HG03521 (cell line): ENCODE measurements around the gene MAP3K7CL.
A peak's percentile ranks its signal among the peaks of the same experiment; 100 is the strongest.

Source experiments
- ATAC-seq: cut with Tn5 transposase; IDR thresholded peaks from one replicate; pipeline ENCODE4 v1.9.1; 2021; ENCODE audit warnings: mild to moderate bottlenecking, moderate library complexity; ENCODE audit not compliant: unreplicated experiment

The MAP3K7CL gene

GRCh38 chr21:29194342-29194741, 63.9 kb downstream of the MAP3K7CL start:
- ATAC-seq: no peak

GRCh38 chr21:29194847-29195246, 64.4 kb downstream of the MAP3K7CL start:
- ATAC-seq: no peak

GRCh38 chr21:29195981-29196669, 65.7 kb downstream of the MAP3K7CL start:
- peak; percentile 92 for ATAC-seq

GRCh38 chr21:29196670-29197191, 66.3 kb downstream of the MAP3K7CL start:
- peak; percentile 9 for ATAC-seq

GRCh38 chr21:29201186-29201585, 70.7 kb downstream of the MAP3K7CL start:
- ATAC-seq: no peak

DNA sequence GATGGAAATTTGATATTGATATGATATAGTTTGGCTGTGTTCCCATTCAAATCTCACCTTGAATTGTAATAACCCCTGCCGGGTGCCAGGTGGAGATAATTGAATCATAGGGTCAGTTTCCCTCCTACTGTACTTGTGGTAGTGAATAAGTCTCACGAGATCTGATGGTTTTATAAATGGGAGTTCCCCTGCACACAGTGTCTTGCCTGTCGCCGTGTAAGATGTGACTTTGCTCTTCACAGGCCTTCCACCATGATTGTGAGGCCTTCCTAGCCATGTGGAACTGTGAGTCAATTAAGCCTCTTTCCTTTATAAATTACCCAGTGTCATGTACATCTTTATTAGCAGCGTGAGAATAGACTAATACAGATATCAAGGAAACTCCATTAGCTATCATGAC, 74.6 kb downstream of the MAP3K7CL start:
- ATAC-seq: no peak

GRCh38 chr21:29205988-29206387, 75.5 kb downstream of the MAP3K7CL start:
- ATAC-seq: no peak

- ATAC-seq: no peak
Observed at GRCh38 chr21:29206445-29206844, 76.0 kb downstream of the MAP3K7CL start.

DNA sequence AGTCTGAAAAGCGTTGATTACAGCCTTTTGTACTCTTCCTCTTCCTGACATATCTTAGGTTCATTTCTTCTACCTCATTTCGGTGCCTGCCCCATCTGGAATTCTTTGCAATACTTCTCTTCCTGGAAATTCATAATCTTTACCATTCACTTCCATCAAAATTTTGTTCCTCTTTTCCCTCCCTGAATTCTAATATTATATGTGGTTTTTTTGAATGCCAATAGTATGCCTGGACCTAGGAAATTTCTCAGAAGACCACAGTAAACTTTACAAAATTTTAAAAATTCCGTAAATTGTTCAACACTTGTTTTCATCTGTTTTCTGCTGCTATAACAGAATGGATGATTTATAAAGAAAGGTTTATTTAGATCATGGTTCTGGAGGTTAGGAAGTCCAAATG, 76.8 kb downstream of the MAP3K7CL start:
- ATAC-seq: no peak

GRCh38 chr21:29208044-29208681, 77.7 kb downstream of the MAP3K7CL start:
- ATAC-seq: no peak

- ATAC-seq: no peak
Observed at GRCh38 chr21:29208682-29209059, 78.2 kb downstream of the MAP3K7CL start.

GRCh38 chr21:29209696-29210095, 79.3 kb downstream of the MAP3K7CL start:
- no peak for ATAC-seq

DNA sequence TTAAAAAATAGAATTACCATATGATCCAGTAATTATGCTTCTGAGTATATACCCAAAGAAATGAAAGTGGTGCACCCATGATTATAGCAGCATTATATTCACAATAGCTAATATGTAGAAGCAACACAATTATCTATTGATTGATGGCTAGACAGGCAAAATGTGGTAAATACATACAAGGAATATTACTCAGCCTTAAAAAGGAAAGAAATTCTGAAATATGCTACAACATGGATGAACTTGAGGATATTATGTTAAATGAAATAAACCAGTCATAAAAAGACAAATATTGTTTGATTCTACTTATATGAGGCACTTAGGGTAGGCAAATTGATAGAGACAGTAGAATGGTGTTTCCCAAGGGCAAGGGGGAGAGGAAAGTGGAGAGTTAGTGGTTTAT, 80.8 kb downstream of the MAP3K7CL start:
- no peak for ATAC-seq

GRCh38 chr21:29212446-29212845, 82.0 kb downstream of the MAP3K7CL start:
- no peak for ATAC-seq

- no peak for ATAC-seq
Observed at GRCh38 chr21:29213513-29214385, 83.3 kb downstream of the MAP3K7CL start.

- ATAC-seq: no peak
Observed at GRCh38 chr21:29215709-29216108, 85.3 kb downstream of the MAP3K7CL start.

- ATAC-seq: no peak
Observed at GRCh38 chr21:29217818-29218291, 87.4 kb downstream of the MAP3K7CL start.

GRCh38 chr21:29218749-29219148, 88.3 kb downstream of the MAP3K7CL start:
- ATAC-seq: no peak

GRCh38 chr21:29219165-29219770, 88.8 kb downstream of the MAP3K7CL start:
- ATAC-seq: no peak

DNA sequence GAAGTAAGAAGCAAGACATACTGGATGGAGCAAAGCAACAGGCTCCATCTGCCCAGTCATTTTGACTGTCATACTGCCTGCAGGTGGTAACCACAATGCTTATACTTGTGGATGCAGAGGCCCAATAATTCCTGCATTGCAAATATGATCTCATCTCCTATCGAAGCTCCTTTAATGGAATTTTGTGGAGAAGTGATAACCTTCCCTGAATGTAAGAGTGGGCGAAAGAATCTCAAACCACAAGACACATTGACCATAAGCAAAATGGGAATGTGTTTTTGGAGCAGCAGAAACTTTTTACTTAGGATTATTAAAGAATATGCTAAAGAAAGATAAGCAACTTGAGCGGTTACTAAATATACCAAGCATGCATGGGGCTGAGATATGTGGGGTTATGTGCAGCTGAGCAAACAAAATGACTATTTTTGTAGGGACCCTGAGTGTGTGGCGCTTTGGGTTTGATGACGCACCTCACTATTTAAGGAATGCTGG, 90.9 kb downstream of the MAP3K7CL start:
- ATAC-seq: no peak

DNA sequence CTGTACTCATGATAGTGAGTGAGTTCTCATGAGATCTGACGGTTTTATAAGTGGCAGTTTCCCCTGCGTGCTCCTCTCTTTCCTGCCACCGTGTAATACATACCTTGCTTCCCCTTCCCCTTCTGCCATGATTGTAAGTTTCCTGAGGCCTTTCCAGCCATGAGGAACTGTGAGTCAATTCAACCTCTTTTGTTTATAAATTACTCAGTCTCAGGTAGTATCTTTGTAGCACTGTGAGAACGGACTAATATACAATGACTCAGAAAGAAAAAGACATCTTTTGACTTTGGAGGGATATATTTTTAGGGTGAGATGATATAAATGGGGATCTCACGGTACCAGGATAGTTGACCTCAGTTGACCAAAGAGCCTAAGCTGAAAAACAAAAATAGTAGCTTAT, 93.6 kb downstream of the MAP3K7CL start:
- ATAC-seq: no peak
